Measurements from ENCODE around the gene TECPR1.

- TF ChIP-seq CTCF (IDR thresholded peaks at IDR 0.05) (no peak), EZH2 (IDR thresholded peaks at IDR 0.05; ENCODE audit: borderline replicate concordance, insufficient read depth, low read depth, low read length, poor library complexity, severe bottlenecking) (no peak)
These were observed 51.7 kb downstream of the TECPR1 start for GRCh38 chr7:98200364-98200763.

Data from B cell (primary cell).